ENCODE measurements around the gene SLAMF9.

SLAMF9 gene

DNA sequence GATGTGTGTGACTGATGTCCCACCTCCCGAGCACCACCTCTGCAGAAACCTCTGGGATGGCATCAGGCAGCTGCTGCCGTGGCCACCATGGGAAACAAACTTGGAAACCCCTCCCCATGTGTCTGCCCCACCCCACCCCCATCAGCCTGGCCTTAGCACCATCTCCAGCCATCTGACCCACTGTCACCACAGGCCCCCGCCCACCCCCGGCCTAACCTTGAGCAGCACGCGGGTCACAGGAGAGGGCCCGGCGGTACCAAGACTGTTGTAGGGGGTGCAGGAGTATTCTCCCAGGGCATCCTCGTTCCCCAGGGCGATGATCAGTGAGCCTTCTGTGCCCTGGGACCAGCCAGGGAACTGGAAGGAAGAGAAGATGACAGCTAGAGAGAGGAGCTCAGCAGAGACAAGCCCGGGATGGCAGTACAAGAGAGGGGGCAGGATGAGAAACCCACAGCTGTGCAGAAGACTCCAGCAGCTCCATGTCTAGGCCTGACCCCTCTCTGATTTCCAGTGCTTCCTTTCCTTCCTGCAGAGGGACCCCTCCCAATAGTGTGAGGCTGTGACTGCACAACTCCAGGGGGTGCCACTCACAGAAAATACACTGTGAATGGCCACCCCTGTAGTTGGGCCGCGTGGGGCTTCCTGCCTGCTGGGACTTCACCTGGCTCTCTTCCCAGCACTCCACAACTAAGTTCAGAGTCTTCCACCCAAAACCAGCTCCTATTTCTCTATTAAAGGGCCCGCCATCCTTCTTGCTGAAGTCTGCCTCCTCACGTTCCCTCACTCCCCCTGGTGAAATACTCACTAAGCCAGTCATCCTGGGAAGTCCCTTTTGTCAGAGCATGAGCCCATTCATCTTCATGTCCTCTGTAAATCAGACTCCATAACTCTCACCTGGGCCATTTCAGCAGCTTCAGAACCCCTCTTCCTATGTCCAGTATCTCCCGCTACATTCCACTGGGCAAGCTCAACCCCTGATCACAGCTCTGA is 21.4 kb downstream of the SLAMF9 start:
- DNase-seq, result peak; percentile 71

DNA sequence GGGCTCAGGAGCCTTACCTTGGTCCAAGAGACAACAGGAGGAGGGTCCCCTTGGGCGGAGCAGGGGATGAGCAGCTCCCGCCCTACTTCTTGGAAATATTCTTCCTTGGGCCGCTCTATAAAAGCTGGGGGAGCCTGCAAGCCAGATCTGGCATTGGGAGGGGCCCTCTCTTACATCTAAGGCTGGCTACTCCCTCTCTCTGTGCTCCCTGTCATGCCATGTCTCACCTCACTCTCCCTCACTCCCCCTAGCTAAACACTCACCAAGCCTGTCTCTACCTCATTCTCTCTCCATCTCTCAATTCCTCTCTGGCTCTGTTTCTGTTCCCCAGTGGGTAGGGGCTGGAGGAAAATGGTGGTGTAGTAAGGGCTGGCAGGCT is 22.3 kb downstream of the SLAMF9 start:
- DNase-seq, result no peak

DNA sequence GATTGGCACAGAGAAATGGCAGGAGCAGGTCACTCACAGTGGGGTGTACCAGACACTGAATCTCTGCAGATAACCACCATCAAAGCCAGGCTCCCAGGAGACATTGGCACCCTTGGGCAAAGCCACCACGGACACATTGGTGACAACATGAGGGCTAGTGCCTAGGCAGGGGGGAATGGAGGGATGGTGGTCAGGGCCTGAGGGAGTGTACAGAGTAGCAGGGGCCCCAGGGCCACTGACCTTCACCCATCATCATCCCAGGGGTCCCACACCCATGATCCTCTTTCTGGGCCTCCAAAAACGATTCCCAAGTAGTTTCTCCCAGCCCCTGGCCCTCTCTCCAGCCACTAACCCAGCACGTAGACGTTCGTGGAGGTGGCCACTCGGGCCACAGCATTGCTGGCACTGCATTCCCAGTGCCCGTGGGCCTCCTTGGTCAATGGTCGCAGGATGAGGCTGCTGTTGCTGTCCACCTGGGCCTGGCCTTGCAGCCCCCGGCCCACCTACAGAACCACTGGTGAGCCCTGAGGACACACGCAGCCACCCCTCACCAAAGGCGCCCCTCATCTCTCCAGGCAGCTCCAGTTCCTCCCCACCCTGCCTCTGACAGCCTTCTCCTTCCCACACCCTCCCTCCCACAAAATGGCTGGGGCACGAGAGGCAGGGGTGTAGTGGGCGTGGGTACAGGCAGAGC is 22.8 kb downstream of the SLAMF9 start:
- DNase-seq, result no peak

DNA sequence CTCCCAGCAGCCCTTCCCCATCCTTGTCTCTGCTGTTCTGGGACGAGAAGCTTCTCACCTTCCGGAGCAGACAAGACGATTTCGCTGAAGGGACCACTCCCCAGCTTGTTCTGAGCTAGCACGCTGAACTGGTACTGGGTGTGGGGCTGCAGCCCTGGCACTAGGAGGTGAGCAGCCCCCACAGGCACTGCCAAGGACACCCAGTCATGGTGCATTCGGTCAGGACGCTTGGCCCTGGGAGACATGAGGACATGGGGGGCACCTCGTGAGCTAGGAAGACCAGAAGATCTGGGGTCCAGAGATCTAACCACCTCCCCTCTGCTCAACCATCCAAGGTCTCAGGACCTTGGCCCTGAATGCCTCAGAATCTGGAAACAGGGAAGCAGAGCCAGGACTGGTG is 23.4 kb downstream of the SLAMF9 start:
- DNase-seq, result no peak

DNA sequence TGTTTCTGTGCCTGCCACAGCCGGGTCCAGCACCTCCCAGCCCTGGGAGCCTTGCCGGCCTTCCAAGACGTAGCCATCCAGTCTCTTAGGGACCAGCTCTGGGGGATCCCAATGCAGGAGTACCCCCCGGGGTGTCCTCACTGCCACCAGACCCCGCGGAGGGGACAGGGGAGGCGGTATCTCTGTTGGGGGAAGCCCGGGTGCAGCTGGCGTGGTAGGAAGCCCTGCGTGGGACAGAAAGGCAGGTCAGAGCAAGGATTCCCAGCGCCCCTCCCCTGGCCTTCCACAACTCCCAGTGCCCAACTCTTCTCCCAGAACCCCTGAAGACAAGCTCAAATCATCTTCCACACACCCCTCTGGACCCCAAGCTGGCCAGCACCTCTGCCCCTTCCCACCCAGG is 23.8 kb downstream of the SLAMF9 start:
- no peak for DNase-seq

DNA sequence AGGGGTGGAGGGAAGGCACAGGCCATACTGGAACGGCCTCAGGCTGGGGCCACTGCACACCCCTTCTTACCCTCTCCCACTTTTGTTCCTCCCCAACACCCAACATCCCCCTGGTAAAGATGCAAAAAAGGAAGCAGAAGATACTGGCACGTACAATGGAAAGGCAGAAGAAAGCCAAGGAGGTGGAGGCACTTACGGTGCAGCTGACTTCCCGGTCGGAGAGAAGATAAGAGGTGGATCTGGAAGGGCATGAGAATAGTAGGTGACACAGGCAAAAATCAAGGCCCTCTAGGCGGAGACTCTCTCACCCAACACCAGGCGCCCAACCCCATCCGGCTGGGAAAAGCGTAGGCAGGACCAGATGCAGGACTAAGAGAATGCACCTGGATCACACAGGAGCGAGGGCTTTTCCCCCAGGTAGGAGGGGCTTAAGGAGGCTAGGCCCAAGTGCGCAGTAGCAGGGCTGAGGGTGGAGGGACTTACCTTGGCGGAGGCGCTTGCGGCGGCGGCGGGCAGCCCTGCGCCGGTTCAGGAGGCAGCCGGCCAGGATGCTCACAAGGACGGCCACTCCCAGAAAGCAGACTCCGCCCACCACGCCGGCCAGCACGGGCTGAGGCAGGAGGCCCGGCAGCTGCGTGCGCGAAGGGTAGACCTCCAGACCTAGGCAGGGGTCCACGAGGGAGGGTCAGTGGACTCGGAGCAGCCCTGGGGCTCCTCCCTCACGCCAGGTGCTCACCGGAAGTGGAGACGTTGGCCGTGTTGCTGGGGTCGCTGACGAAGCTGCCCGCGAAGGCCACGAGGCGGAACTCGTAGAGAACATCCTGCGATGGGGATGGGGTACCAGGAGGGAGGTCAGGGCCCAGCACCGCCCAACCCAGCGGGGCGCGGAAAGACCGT is 24.6 kb downstream of the SLAMF9 start:
- no peak for DNase-seq

DNA sequence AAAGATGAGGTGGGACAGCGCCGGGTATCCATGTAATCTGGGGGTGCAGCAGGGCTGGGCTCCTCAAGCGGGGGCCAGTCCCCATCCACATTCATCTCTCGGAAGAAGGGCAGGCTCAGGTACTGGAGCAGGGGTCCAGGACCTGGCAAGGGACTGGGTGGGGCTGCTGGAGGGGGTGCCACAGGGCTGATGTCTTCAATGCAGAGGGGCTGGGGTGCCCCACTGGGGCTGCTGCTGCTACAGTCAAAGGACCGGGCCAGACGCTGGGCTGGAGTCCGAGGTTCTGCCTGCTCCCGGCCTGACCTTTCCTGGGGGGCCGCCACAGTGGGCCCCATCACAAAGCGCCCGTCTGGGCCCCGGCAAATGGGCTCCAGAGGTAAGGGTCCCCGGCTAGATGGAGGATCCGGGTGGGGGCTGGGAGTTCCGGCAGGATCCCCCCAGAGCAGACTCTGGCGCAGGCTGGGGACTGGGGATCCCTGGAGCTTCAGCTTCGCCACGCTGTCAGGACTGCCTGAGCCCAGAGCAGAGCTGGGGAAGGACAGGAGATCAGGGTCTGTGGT is 25.5 kb downstream of the SLAMF9 start:
- DNase-seq, result no peak

DNA sequence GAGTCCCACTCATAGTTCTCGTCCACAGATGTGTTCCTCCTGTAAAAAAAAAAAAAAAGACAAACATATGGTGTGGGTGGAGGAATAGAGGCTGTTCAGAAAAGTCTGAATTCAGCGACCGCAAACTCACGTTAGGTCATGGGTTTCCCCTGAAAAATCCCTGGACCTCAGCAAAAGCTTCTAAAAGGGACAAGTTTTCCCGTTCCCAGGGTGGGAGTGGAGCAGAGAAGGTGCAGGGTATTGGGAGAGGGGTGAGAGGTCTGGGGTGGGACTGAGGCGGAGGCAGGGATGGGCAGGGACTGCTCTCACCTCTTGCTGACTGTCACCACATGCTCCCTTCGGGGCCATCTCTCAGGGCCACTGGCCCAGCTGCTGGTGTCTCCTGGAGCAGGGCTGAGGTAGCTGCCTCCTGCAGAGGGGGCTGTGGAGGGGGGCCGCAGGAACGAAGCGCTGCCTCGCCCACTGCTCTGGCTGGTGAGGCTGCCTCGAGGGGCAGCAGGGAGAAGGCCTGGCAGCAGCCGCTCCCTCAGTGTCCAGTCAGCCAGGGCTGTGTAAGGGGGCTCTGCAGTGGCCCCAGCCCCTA is 26.1 kb downstream of the SLAMF9 start:
- DNase-seq, result peak; percentile 30

DNA sequence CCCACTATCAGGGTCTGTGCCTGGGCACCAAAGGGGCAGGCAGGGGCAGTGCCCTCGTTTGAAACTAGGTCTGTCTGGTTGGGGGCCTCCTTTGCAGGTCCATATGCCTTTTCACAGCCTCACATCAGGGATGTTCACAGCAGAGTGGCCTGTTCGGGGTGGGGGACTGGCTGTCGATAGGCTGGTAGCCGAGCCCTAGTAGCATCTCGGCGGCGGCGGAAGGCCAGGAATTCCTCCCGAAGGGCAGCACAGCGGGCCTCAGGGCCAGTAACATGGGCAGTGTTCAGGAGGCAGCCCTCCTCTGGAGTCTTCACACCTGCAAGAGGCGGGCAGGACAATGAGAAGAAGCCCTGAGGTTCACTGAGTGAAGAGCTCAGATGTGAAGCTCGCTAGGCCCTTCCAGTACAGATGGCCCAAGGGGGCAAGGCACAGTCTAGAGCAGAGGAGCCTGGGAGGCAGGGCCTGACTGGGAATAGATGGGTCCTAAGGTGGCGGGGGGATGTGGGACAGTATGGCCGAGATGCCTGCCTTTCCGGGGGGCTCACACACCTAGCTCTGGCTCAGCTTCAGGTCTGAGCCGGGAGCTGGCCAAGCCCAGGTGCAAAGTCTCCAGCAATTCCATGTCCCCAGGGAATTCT is 26.7 kb downstream of the SLAMF9 start:
- peak; percentile 46 for DNase-seq

DNA sequence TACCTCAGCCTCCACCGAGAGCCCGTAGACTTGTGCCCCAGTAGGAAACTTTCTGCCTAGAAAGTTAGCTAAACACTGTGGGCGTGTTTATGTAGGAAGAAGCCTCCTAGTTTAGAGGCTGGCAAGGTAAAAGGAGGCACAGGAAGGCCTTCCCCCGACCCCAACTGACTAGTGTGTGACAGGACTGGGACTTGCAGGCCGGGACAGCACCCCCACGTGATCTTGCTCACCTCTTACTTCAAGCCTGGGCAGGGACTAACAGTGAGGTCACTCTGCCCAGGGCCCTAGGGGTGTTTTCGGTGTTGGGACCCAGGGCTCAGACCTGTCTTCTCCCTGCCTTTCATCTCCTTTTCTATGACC is 28.3 kb downstream of the SLAMF9 start:
- no peak for DNase-seq

DNA sequence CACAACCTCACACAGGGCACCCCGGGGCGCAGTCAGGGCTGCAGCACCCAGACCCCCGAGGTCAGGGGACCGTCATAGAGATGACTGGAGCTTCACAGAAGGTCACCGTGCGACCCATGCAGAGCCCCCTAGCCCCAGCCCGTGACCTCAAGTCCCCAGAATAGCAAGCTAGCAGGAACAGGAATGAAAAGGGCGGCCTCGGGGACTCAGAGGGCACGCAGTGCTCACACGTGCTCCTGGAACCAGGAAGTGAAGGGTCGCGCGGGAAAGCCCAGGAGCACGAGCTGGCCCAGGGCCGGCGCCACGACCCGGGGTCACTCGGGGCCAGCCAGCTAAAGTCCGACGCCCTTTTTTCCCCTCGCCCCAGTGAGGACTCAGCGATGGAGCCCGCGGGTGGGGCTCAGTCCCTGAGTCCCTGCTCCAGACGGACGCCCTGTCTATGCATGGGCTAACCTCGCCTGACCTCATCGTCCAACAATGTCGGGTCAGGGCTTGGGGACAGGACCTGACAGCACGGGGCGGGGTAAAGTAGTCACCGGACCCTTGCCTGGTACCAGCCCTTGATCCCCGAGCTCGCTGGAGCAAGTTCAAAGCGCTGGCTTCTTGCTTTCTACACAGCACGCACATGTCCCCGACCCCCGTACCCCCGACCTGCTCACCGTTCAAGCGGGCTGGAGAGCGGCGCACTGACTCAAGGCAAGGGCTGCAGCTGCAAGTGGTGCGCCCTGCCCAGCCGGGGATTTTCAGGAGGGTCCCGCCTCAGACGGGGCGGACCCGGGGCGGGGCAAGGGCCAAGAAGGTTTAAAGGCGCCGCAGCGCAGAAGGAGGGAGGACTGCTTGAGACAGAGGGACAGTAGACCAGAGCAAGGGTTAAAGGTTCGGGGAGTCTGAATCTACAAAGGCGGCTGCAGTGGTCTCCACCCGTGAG is 29.0 kb downstream of the SLAMF9 start, which contains the start of gene TAGLN2:
TAGLN2 (minus strand) TSS at position 717 of the 928 bp plus-strand sequence. CDS start 4,998 bp downstream, outside the sequence.
- DNase-seq, result peak; percentile 92

DNA sequence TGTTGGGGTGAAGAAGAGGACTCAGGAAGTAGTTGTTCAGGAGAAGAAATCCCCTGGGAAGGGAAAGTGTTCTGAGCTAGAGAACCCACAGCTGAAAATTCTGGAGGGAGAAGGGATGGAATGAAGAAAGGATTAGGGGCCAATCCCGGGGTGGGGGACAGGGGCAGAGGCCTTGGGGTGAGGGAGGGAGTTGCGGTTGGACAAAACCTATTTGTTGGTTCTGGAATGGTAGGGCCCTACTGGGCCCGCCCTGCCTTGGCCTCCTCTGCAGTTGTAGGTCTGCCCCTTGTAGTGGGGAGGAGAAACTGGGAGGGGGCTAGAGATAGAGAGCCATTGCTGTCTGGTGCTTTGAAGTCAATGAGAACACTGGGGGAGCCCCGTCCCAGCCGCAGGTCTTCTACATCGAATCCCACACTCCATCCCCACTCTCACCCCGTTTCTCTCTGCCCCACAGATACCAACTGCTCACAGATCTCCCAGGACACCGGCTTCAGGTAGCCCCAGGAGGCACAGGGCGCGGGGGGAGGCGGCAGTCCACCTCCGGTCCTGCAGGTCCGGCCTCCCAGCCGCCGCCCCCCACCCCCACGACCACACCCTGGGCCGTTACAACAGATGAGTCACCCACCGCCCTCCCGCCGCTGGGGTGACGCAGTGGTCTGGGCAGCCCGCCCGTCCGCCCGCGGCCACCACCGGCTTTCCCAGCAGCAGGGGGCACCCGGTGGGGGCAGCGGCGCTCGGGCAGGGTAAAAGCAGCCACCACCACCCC is 29.8 kb downstream of the SLAMF9 start:
- peak; percentile 96 for DNase-seq

DNA sequence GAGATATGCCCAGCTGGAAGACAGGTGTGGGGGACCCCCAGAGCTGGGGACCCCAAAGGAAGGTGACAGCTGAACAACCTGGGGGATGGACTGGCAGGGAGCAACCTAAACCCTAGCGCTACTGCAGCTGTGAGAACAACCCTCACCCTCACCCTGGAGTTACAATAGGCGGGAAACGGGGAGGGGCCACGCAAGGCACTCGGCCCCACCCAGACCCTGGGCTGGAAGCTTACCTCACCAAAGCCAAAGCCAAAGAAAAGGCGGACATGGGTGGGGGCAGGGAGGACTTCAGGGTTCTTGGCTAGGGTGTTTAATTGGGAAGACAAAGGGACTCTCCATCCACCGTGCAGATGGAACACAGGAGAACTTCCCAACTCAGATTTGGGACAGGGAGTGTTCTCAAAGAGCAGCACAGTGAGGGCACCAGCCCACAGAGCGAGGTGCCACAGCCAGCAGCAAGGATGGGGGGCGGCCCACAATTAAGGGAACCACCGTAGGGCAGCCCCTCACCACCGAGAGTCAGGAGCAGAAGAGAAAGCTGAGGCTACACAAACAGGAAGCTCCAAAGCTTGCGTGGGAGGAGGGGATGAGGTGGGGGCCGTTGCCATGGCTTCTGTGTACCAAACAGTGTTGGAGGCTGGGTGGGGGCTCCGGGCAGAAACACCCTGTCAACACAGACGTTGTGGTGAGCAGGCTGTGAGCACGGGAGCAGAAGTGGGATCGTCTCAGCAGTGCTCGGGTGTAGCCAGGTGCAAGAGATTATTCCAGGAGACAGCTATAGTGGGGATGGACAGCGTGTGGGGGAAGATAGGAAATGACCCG is 30.6 kb downstream of the SLAMF9 start:
- DNase-seq, result peak; percentile 97

DNA sequence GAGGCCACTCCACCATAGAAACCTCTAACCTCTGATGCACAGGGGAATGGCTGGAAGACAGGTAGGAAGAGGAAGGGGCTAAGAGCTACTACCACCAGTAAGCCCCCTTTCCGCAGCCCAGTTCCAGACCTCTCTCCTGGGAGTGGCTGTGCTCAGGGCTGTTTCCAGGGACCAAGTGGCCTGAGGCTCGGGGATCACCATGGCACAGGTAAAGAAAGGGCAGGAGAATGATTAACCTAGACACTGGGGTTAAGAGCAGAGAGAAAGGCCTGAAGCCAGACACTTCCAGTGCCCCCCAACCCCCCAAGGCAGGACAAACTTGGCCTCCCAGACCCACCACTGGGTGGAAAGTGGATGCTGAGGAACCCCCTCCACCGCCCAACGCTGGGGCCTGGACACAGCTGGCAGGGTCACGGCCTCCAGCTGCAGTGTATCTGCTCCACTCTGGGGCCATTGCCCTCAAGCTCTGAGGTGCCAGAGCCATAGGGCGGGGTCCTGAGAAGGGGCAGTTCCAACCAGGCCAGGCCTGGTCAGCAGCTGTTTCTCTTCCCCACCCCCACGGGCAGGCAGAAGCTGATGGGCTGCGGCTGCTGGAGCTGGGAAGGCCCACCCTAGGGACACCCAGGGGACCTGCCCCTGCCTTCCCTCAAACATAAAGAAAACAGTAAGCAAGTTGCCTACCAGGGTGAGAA is 31.4 kb downstream of the SLAMF9 start:
- peak; percentile 69 for DNase-seq

DNA sequence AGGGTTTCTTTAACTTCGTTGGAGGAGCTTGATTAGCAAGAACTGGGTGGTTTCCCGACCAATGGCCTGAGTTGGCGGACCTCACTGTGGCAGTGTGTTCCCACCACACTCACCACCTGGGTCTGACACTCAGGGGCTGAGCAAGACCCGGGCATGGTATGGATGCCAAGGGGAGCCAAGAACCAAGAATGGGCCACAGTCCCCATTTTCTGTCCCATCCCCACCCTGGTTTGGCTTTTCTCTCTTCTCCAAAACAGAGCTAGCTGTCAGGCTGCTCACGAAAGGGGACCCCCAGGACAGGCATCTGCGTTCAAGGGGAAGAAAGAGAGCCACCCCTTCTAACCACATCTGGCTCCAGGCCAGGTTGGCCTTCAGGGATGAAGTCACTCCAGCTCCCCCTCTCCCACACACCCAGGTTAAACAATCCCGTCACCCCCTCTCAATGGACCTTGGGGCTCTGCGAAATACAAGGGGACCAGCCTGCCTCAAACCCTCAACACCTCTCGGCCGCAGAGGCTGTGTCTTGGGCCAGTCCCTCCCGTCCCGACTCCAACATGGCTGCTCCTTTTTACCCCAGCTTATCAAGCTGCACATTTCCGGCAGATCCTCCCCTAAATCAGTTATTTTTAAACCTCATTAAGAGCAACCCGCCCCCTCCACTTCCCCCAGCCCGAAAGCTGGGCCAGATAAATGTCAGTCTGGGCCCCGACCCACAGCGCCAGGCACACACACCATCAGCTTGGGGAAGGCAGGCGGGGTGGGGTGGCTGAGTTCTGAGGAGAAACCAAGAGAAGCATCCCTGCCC is 32.1 kb downstream of the SLAMF9 start:
- no peak for DNase-seq

DNA sequence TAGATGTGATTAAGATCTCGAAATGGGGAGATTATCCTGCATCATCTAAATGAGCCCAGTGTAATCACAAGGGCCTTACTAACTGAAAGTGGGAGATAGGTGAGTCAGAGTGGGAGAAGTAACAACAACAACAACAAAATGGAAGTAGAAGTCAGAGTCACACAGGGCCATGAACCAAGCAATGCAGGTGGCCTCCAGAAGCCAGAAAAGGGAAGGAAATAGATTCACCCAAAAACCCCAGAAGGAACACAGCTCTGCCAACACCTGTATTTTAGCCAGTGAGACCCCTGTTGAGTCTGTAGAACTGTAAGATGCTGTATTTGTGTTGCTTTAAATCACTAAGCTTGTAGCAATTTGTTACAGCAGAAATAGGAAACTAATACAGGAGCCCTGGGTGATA is 32.8 kb downstream of the SLAMF9 start:
- DNase-seq, result no peak

DNA sequence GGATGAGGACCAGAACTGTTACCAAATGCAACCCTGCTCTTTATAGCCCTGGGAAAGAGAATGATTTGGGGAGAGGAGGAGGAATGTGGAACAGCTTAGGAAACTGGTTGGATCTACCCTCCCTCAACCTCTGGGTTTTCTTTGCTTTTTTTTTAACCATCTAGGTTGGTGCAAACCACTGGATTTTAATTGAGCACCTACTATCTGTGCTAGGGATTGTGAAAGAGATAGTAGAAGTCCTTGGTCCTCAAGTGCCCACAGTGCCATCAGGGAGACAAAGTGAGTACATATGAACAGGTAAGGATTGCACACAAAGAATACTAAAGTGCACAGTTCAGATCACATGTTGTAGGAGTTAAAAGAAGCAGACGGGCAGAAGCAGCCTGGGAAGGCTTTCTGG is 33.4 kb downstream of the SLAMF9 start:
- no peak for DNase-seq

Measured in NCI-H69 (cell line).